Panc1 (cell line): ENCODE results near the gene CRYGN.

Experiments
- CTCF ChIP-seq: fragments of 450-650 bp; IDR thresholded peaks from 2 replicates; pipeline ENCODE4 v1.5.1; 2017; ENCODE audit warnings: mild to moderate bottlenecking
- POLR2AphosphoS5 ChIP-seq: IDR thresholded peaks from 2 replicates; pipeline ENCODE4 v1.6.1; 2012; ENCODE audit warnings: mild to moderate bottlenecking, low read depth, low read length, moderate library complexity
- SIN3A ChIP-seq: IDR thresholded peaks from 2 replicates; pipeline ENCODE4 v1.6.1; 2012; ENCODE audit warnings: low read depth, mild to moderate bottlenecking, low read length, moderate library complexity, borderline replicate concordance; ENCODE audit not compliant: insufficient read depth
- TCF7L2 ChIP-seq: IDR thresholded peaks from 2 replicates; pipeline ENCODE4 v1.6.1; 2011; ENCODE audit warnings: mild to moderate bottlenecking, low read depth, low read length, inconsistent platforms

- TF ChIP-seq CTCF = no peak
- TF ChIP-seq POLR2AphosphoS5 = no peak
- TF ChIP-seq SIN3A = no peak
- TF ChIP-seq TCF7L2 = no peak
Observed at GRCh38 chr7:151429237-151429559, 10.7 kb downstream of the CRYGN start.
